GM18508 (cell line): ENCODE data around the gene KCTD4.
"Not testable (repeated sequence)": the region's sequence is repeated elsewhere in the genome, so short reads cannot be mapped to it uniquely, and the experiment has no call there.

Experiments
- ATAC-seq: cut with Tn5 transposase; IDR thresholded peaks from one replicate; pipeline ENCODE4 v1.9.1; 2021; ENCODE audit warnings: moderate number of reproducible peaks; ENCODE audit not compliant: insufficient read depth, unreplicated experiment

KCTD4 gene

GRCh38 chr13:45218689-45219088 is 17.8 kb upstream of the KCTD4 start:
- no peak for ATAC-seq

GRCh38 chr13:45216193-45216592 is 15.3 kb upstream of the KCTD4 start:
- ATAC-seq, result no peak

- no peak for ATAC-seq
Observed at GRCh38 chr13:45215392-45216077, 14.7 kb upstream of the KCTD4 start.

GRCh38 chr13:45209229-45209628 is 8.4 kb upstream of the KCTD4 start:
- ATAC-seq, result no peak

- ATAC-seq, result no peak
Observed at GRCh38 chr13:45208132-45208531, 7.3 kb upstream of the KCTD4 start.

GRCh38 chr13:45207319-45207718 is 6.5 kb upstream of the KCTD4 start:
- ATAC-seq, result no peak

- no peak for ATAC-seq
Observed at GRCh38 chr13:45206340-45206739, 5.5 kb upstream of the KCTD4 start.

- no peak for ATAC-seq
Observed at GRCh38 chr13:45205124-45205523, 4.3 kb upstream of the KCTD4 start.

- ATAC-seq, result no peak
Observed at GRCh38 chr13:45199711-45200110, 1.1 kb downstream of the KCTD4 start.

- no peak for ATAC-seq
Observed at GRCh38 chr13:45198924-45199323, 1.9 kb downstream of the KCTD4 start.

- no peak for ATAC-seq
Observed at GRCh38 chr13:45198041-45198440, 2.8 kb downstream of the KCTD4 start.

GRCh38 chr13:45196622-45197021 is 4.2 kb downstream of the KCTD4 start:
- no peak for ATAC-seq

GRCh38 chr13:45196096-45196495 is 4.7 kb downstream of the KCTD4 start:
- no peak for ATAC-seq

- no peak for ATAC-seq
Observed at GRCh38 chr13:45195421-45195820, 5.4 kb downstream of the KCTD4 start.

GRCh38 chr13:45194081-45194939 is 6.5 kb downstream of the KCTD4 start:
- ATAC-seq, result no peak

GRCh38 chr13:45191874-45192273 is 9.0 kb downstream of the KCTD4 start:
- no peak for ATAC-seq

- not testable (repeated sequence) for ATAC-seq
Observed at GRCh38 chr13:45189511-45189910, 11.3 kb downstream of the KCTD4 start.

- not testable (repeated sequence) for ATAC-seq
Observed at GRCh38 chr13:45189077-45189476, 11.8 kb downstream of the KCTD4 start.

GRCh38 chr13:45185286-45185685 is 15.6 kb downstream of the KCTD4 start:
- ATAC-seq, result no peak

- ATAC-seq, result no peak
Observed at GRCh38 chr13:45184693-45185092, 16.2 kb downstream of the KCTD4 start.

GRCh38 chr13:45180713-45181601 is 19.9 kb downstream of the KCTD4 start:
- no peak for ATAC-seq
